HepG2 (cell line): ENCODE results near the gene UBL4B. TPM values are rescaled to one million over a fixed set of nuclear protein-coding genes. Genes with fewer than 3 reads are reported as not detected.

Experiments
- HNF1A ChIP-seq, 2 experiments: sonication (generic) in 1 of 2; formaldehyde crosslinking in 1 of 2; IDR thresholded peaks; 2 replicates each; pipeline versions ENCODE4 v1.4.0 to v1.6.1; 2016 to 2020; ENCODE audit warnings: borderline replicate concordance in 1 of 2, low read depth in 1 of 2, mild to moderate bottlenecking in 1 of 2, missing genetic modification reagents in 1 of 2
- MIXL1 ChIP-seq: IDR thresholded peaks from 2 replicates; pipeline ENCODE4 v1.6.1; 2016
- PTBP1 ChIP-seq: fragments of 200-400 bp; formaldehyde crosslinking; IDR thresholded peaks from 2 replicates; pipeline ENCODE4 v1.6.1; 2018; ENCODE audit warnings: low read length, low read depth; ENCODE audit not compliant: poor library complexity, severe bottlenecking
- REXO4 ChIP-seq: sonication (generic); formaldehyde crosslinking; IDR thresholded peaks from 2 replicates; pipeline ENCODE4 v1.8.0; 2022; ENCODE audit warnings: missing genetic modification reagents, mild to moderate bottlenecking, borderline replicate concordance
- ZNF253 ChIP-seq: sonication (generic); formaldehyde crosslinking; IDR thresholded peaks from 2 replicates; pipeline ENCODE4 v1.8.0; 2022; ENCODE audit warnings: mild to moderate bottlenecking, missing genetic modification reagents, borderline replicate concordance
- ZNF264 ChIP-seq: sonication (generic); formaldehyde crosslinking; IDR thresholded peaks from 2 replicates; pipeline ENCODE4 v1.4.0; 2020; ENCODE audit warnings: missing genetic modification reagents
- ZNF292 ChIP-seq: sonication (generic); formaldehyde crosslinking; IDR thresholded peaks from 2 replicates; pipeline ENCODE4 v1.8.1; 2022; ENCODE audit warnings: mild to moderate bottlenecking, low read depth, missing genetic modification reagents, borderline replicate concordance
- ZNF574 ChIP-seq: sonication (generic); formaldehyde crosslinking; IDR thresholded peaks from 2 replicates; pipeline ENCODE4 v1.4.0; 2020; ENCODE audit warnings: missing genetic modification reagents
- ZNF577 ChIP-seq: sonication (generic); formaldehyde crosslinking; IDR thresholded peaks from 2 replicates; pipeline ENCODE4 v1.4.0; 2020; ENCODE audit warnings: mild to moderate bottlenecking, low read depth, missing genetic modification reagents, borderline replicate concordance
- ZNF615 ChIP-seq: sonication (generic); formaldehyde crosslinking; IDR thresholded peaks from 2 replicates; pipeline ENCODE4 v1.5.0; 2020; ENCODE audit warnings: mild to moderate bottlenecking, missing genetic modification reagents, borderline replicate concordance
- ZSCAN12 ChIP-seq: sonication (generic); formaldehyde crosslinking; IDR thresholded peaks from 2 replicates; pipeline ENCODE4 v1.9.0; 2021; ENCODE audit warnings: mild to moderate bottlenecking, missing genetic modification reagents
- polyA plus RNA-seq, 8 experiments: library from polyadenylated mRNA; depleted of rRNA in 3 of 8; stranded (reverse) in 7 of 8; unstranded in 1 of 8; fragments of >200 nt; fragmentation: Illumina TruSeq in 4 of 8; extraction: Trizol in 4 of 8; gene quantifications; 2 replicates each; pipeline versions ENCODE4 v1.2.1 to v1.2.3, GENCODE V29; 2011 to 2016; ENCODE audit warnings: low read depth in 4 of 8, missing spikeins in 1 of 8, mixed read lengths in 1 of 8; ENCODE audit not compliant: insufficient read depth in 1 of 8
- total RNA-seq, 5 experiments: library from RNA; depleted of rRNA; stranded (reverse); fragments of >200 nt; fragmentation: Illumina TruSeq; extraction: Trizol; gene quantifications; 2 replicates each; pipeline ENCODE4 v1.2.3, GENCODE V29; 2016; ENCODE audit warnings: low read depth in 1 of 5
- TF ChIP-seq, protein P1 (sequence below): sonication (generic); formaldehyde crosslinking; IDR thresholded peaks from 2 replicates; pipeline ENCODE4 v1.9.0; 2021; ENCODE audit warnings: missing genetic modification reagents, mild to moderate bottlenecking, borderline replicate concordance
- TF ChIP-seq, protein P2 (sequence below): sonication (generic); formaldehyde crosslinking; IDR thresholded peaks from 2 replicates; pipeline ENCODE4 v1.9.0; 2021; ENCODE audit warnings: missing genetic modification reagents, borderline replicate concordance
- TF ChIP-seq, protein P3 (sequence below): sonication (generic); formaldehyde crosslinking; IDR thresholded peaks from 2 replicates; pipeline ENCODE4 v1.5.0; 2020; ENCODE audit warnings: missing genetic modification reagents

Gene UBL4B
- total and polyA plus RNA-seq, 2 of the 13 experiments (the other 11 are each of a cell fraction or from before 2014, with no cell fraction given), result not detected

GRCh38 chr1:110084227-110085078 is 27.8 kb upstream of the UBL4B start (continued):
- TF ChIP-seq, protein P1, sequence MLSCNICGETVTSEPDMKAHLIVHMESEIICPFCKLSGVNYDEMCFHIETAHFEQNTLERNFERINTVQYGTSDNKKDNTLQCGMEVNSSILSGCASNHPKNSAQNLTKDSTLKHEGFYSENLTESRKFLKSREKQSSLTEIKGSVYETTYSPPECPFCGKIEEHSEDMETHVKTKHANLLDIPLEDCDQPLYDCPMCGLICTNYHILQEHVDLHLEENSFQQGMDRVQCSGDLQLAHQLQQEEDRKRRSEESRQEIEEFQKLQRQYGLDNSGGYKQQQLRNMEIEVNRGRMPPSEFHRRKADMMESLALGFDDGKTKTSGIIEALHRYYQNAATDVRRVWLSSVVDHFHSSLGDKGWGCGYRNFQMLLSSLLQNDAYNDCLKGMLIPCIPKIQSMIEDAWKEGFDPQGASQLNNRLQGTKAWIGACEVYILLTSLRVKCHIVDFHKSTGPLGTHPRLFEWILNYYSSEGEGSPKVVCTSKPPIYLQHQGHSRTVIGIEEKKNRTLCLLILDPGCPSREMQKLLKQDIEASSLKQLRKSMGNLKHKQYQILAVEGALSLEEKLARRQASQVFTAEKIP (CRISPR knock-in tag), result no peak
- TF ChIP-seq PTBP1 (no peak), MIXL1 (CRISPR knock-in tag) (no peak), REXO4 (CRISPR knock-in tag) (no peak), ZSCAN12 (no peak), ZNF253 (CRISPR knock-in tag) (no peak), ZNF574 (CRISPR knock-in tag) (peak; percentile 19; the same call in 1 of the 2 replicates), ZNF292 (CRISPR knock-in tag) (no peak), ZNF577 (CRISPR knock-in tag) (no peak), ZNF264 (no peak), HNF1A (IDR thresholded peaks at IDR 0.05; ENCODE audit: low read depth) (no peak), HNF1A (CRISPR knock-in tag; IDR thresholded peaks at IDR 0.05; ENCODE audit: borderline replicate concordance) (no peak), ZNF615 (no peak)
- TF ChIP-seq, protein P2, sequence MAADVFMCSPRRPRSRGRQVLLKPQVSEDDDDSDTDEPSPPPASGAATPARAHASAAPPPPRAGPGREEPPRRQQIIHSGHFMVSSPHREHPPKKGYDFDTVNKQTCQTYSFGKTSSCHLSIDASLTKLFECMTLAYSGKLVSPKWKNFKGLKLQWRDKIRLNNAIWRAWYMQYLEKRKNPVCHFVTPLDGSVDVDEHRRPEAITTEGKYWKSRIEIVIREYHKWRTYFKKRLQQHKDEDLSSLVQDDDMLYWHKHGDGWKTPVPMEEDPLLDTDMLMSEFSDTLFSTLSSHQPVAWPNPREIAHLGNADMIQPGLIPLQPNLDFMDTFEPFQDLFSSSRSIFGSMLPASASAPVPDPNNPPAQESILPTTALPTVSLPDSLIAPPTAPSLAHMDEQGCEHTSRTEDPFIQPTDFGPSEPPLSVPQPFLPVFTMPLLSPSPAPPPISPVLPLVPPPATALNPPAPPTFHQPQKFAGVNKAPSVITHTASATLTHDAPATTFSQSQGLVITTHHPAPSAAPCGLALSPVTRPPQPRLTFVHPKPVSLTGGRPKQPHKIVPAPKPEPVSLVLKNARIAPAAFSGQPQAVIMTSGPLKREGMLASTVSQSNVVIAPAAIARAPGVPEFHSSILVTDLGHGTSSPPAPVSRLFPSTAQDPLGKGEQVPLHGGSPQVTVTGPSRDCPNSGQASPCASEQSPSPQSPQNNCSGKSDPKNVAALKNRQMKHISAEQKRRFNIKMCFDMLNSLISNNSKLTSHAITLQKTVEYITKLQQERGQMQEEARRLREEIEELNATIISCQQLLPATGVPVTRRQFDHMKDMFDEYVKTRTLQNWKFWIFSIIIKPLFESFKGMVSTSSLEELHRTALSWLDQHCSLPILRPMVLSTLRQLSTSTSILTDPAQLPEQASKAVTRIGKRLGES (CRISPR knock-in tag), result no peak
- TF ChIP-seq, protein P3, sequence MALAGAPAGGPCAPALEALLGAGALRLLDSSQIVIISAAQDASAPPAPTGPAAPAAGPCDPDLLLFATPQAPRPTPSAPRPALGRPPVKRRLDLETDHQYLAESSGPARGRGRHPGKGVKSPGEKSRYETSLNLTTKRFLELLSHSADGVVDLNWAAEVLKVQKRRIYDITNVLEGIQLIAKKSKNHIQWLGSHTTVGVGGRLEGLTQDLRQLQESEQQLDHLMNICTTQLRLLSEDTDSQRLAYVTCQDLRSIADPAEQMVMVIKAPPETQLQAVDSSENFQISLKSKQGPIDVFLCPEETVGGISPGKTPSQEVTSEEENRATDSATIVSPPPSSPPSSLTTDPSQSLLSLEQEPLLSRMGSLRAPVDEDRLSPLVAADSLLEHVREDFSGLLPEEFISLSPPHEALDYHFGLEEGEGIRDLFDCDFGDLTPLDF, result peak; percentile 56; the same call in 1 of the 2 replicates
